K562 (cell line): ENCODE results near the gene ITPRIP. TPM values are rescaled to one million over a fixed set of nuclear protein-coding genes. Genes with fewer than 3 reads are reported as not detected.

Experiments
- ATAC-seq: fragments of 200-7000 bp; cut with Tn5 transposase; 3 replicates; pipeline ENCODE4 v1.9.1; 2020; ENCODE audit warnings: moderate library complexity
- BruUV-seq: library from RNA; stranded (reverse); fragments of 400-500 nt; replicated peaks from 2 replicates; lab custom pipeline; 2021; lab: Mats Ljungman, UMichigan
- CTCF ChIA-PET: fragments of 300-600 bp; formaldehyde crosslinking; extraction: SDS; loops from one replicate; lab custom pipeline; 2021; ENCODE audit warnings: low intra/inter-chr PET ratio; lab: Yijun Ruan, JAX
- POLR2A ChIA-PET: fragments of 300-600, 350-650 bp; sonication (Branson Sonifier 250); formaldehyde crosslinking; extraction: SDS; loops from one replicate; lab custom pipeline; 2021; ENCODE audit warnings: antibody characterized with exemption, inconsistent platforms; lab: Yijun Ruan, JAX
- DNase-seq, 4 experiments: peaks; one replicate each; pipeline versions ENCODE4 v3.0.0 to v3.0.0-alpha.2; 2011 to 2018; ENCODE audit warnings: low spot score in 3 of 4, mixed read lengths in 3 of 4; ENCODE audit errors: extremely low read depth in 1 of 4
- FAIRE-seq: peaks from 2 replicates; lab custom pipeline; 2011; peaks lifted over from hg19 to GRCh38; lab: Jason Lieb, UNC
- H2AFZ ChIP-seq: 2 replicates; pipeline ENCODE4 v1.6.0; 2011; ENCODE audit warnings: low read depth, low read length, control low read depth, inconsistent platforms
- H3K27ac ChIP-seq: fragments of 200-600 bp; 3 replicates; pipeline ENCODE4 v1.8.0; 2011; ENCODE audit warnings: low read depth, mild to moderate bottlenecking, control low read depth, inconsistent platforms, low read length, moderate library complexity, mixed read lengths; ENCODE audit errors: extremely low read depth
- H3K27me3 ChIP-seq, 2 experiments: fragments of 300-600 bp in 1 of 2; 2 replicates in 1 of 2; 3 replicates in 1 of 2; pipeline versions ENCODE4 v1.6.0 to v1.8.0; 2011; ENCODE audit warnings: inconsistent platforms in 2 of 2, low read length in 2 of 2, mild to moderate bottlenecking in 1 of 2, mixed read lengths in 1 of 2, moderate library complexity in 1 of 2; ENCODE audit not compliant: control insufficient read depth in 2 of 2, insufficient read depth in 2 of 2
- H3K36me3 ChIP-seq: fragments of 300-600 bp; 3 replicates; pipeline ENCODE4 v1.8.0; 2011; ENCODE audit warnings: mild to moderate bottlenecking, low read length, inconsistent platforms; ENCODE audit not compliant: control insufficient read depth, insufficient read depth
- H3K4me1 ChIP-seq, 2 experiments: fragments of 200-600 bp in 1 of 2; replicated peaks in 1 of 2; 2 replicates in 1 of 2; 3 replicates in 1 of 2; pipeline versions ENCODE4 v1.5.1 to v1.8.0; 2011; ENCODE audit warnings: inconsistent platforms in 2 of 2, low read length in 2 of 2, mild to moderate bottlenecking in 1 of 2, mixed read lengths in 1 of 2, moderate library complexity in 1 of 2; ENCODE audit not compliant: control insufficient read depth in 2 of 2, insufficient read depth in 2 of 2
- H3K4me2 ChIP-seq: 2 replicates; pipeline ENCODE4 v1.6.1; 2011; ENCODE audit warnings: low read length, control low read depth, inconsistent platforms, mixed read lengths; ENCODE audit not compliant: insufficient read depth
- H3K4me3 ChIP-seq: fragments of 200-600 bp; sonication (generic), shearing (Covaris generic); 2 replicates; pipeline ENCODE4 v1.5.1; 2016; ENCODE audit warnings: control low read depth, inconsistent platforms
- H3K79me2 ChIP-seq: fragments of 200-600 bp; 3 replicates; pipeline ENCODE4 v1.8.0; 2011; ENCODE audit warnings: low read length, inconsistent platforms; ENCODE audit not compliant: control insufficient read depth, insufficient read depth
- H3K9ac ChIP-seq, 2 experiments: 2 replicates each; pipeline versions ENCODE4 v1.6.0 to v1.6.1; 2011; ENCODE audit warnings: low read depth in 2 of 2, low read length in 2 of 2, control low read depth in 1 of 2, inconsistent platforms in 1 of 2, mild to moderate bottlenecking in 1 of 2, mixed read lengths in 1 of 2; ENCODE audit not compliant: insufficient read depth in 1 of 2
- H3K9me1 ChIP-seq: one replicate; pipeline ENCODE4 v1.6.0; 2011; ENCODE audit warnings: inconsistent platforms, mild to moderate bottlenecking, low read length, moderate library complexity; ENCODE audit not compliant: control insufficient read depth, insufficient read depth
- H3K9me3 ChIP-seq: replicated peaks from 2 replicates; pipeline ENCODE4 v1.5.1; 2011; ENCODE audit warnings: low read depth, low read length, inconsistent platforms; ENCODE audit not compliant: control insufficient read depth, insufficient read depth
- H4K20me1 ChIP-seq: replicated peaks from 2 replicates; pipeline ENCODE4 v1.6.1; 2011; ENCODE audit warnings: low read length, inconsistent platforms, mixed read lengths; ENCODE audit not compliant: control insufficient read depth, insufficient read depth
- C11orf30 ChIP-seq: fragments of 450-650 bp; IDR thresholded peaks from 2 replicates; pipeline ENCODE4 v1.6.1; 2016; ENCODE audit warnings: low read depth, mild to moderate bottlenecking
- CHD4 ChIP-seq: fragments of 200-600 bp; sonication (generic); IDR thresholded peaks from 3 replicates; pipeline ENCODE4 v1.6.1; 2012; ENCODE audit warnings: low read depth, mild to moderate bottlenecking, mixed read lengths, low read length, inconsistent platforms; ENCODE audit not compliant: insufficient read depth, insufficient replicate concordance, poor library complexity, severe bottlenecking
- E2F4 ChIP-seq: sonication (generic); formaldehyde crosslinking; IDR thresholded peaks from 2 replicates; pipeline ENCODE4 v1.8.0; 2022; ENCODE audit warnings: mild to moderate bottlenecking, low read depth, missing genetic modification reagents
- E2F5 ChIP-seq: sonication (generic); formaldehyde crosslinking; IDR thresholded peaks from 2 replicates; pipeline ENCODE4 v1.8.0; 2022; ENCODE audit warnings: mild to moderate bottlenecking, missing genetic modification reagents
- MAFF ChIP-seq: IDR thresholded peaks from 2 replicates; pipeline ENCODE4 v1.6.1; 2012; ENCODE audit warnings: low read length, improper control_type of control experiment
- POLR2B ChIP-seq: fragments of 450-650 bp; IDR thresholded peaks from 2 replicates; pipeline ENCODE4 v1.6.1; 2018; ENCODE audit warnings: low read depth; ENCODE audit not compliant: partially characterized antibody
- PPARD ChIP-seq: fragments of 250-450 bp; sonication (Bioruptor Pico); IDR thresholded peaks from 2 replicates; pipeline ENCODE4 v1.8.0; 2022; ENCODE audit warnings: inconsistent platforms, mild to moderate bottlenecking, moderate library complexity
- TEAD1 ChIP-seq, 2 experiments: fragments of 450-650 bp in 1 of 2; sonication (generic) in 1 of 2; formaldehyde crosslinking; IDR thresholded peaks; 2 replicates each; pipeline versions ENCODE4 v1.4.0 to v1.8.0; 2020 to 2022; ENCODE audit warnings: mild to moderate bottlenecking in 2 of 2, missing genetic modification reagents in 1 of 2
- ZNF316 ChIP-seq: fragments of 450-650 bp; IDR thresholded peaks from 2 replicates; pipeline ENCODE4 v1.6.1; 2016
- WGBS: fragments of 100-300 bp; shearing (Covaris generic); methylation state at CpG from one replicate; pipeline ENCODE4 v1.1.6; 2016; ENCODE audit warnings: low coverage, mixed read lengths; ENCODE audit not compliant: insufficient coverage; ENCODE audit errors: missing lambda C conversion rate; 5-methylcytosine and 5-hydroxymethylcytosine counted together
- in situ Hi-C: fragments of 300-500 bp; cut with MboI; formaldehyde crosslinking; loops from 4 replicates; pipeline ENCODE4 v1.15.0; 2018; ENCODE audit warnings: inconsistent platforms, mixed read lengths
- intact Hi-C: fragments of 100-400 bp; cut with micrococcal nuclease; formaldehyde crosslinking; loops from 2 replicates; pipeline ENCODE4 v1.14.2; 2022
- polyA plus RNA-seq, 8 experiments: library from polyadenylated mRNA; depleted of rRNA in 4 of 8; stranded (reverse) in 5 of 8; unstranded in 3 of 8; fragments of >200 nt; fragmentation: Nextera tagmentation in 2 of 8; fragmentation: Illumina TruSeq in 1 of 8; extraction: Ambion mirVana in 2 of 8; extraction: Trizol in 1 of 8; gene quantifications; 2 replicates each; pipeline versions ENCODE4 v1.2.1 to v1.2.3, GENCODE V29; 2011 to 2014; ENCODE audit warnings: inconsistent platforms in 1 of 8, missing spikeins in 1 of 8
- total RNA-seq, 7 experiments: library from RNA; depleted of rRNA in 6 of 7; stranded (reverse); fragments of >200 nt in 6 of 7; fragmentation: Illumina TruSeq in 2 of 7; extraction: Trizol in 2 of 7; gene quantifications; 2 replicates each; pipeline versions ENCODE4 v1.2.1 to v1.2.3, GENCODE V29; 2011 to 2021; ENCODE audit warnings: low replicate concordance in 1 of 7

The ITPRIP gene
- total and polyA plus RNA-seq, 9 of the 15 experiments (the other 6 are each of a cell fraction or from before 2014, with no cell fraction given): 4.4 to 28.5 (median 10.9) TPM

- TF ChIP-seq E2F5 (CRISPR knock-in tag) (no peak), CHD4 (no peak), E2F4 (CRISPR knock-in tag) (no peak), POLR2B (no peak), TEAD1 (CRISPR knock-in tag; IDR thresholded peaks at IDR 0.05) (no peak)
These were observed 60.5 kb downstream of the ITPRIP start (continued) for GRCh38 chr10:104277785-104278184.

GRCh38 chr10:104276192-104276591 lies 62.1 kb downstream of the ITPRIP start:
- in situ Hi-C loops (no loop called here), intact Hi-C loops (no loop called here)
- H2AFZ ChIP-seq: no peak overlapping the region
- no peaks in the 10 kb centered on the region for H3K36me3 ChIP-seq
- BruUV-seq: no TSS peak
- POLR2A ChIA-PET: interaction anchor here (0.8 to 1.4 kb wide), 4 partner anchors 9 to 212 kb away, joined by 3 to 4 read pairs (median 4); partner anchors contain the start of gene CFAP58
- ATAC-seq: no peak
- no peak overlapping the region for H3K4me3 ChIP-seq
- no peaks in the 10 kb centered on the region for H3K27me3 ChIP-seq
- H3K9me3 ChIP-seq: no peaks in the 10 kb centered on the region
- H3K27ac ChIP-seq: no peak overlapping the region
- TF ChIP-seq C11orf30 (0 out of 2 replicates have a peak, but pooled peaks have one; percentile 11), ZNF316 (0 out of 2 replicates have a peak, but pooled peaks have one; percentile 21), MAFF (0 out of 2 replicates have a peak, but pooled peaks have one; percentile 36), PPARD (CRISPR knock-in tag) (no peak)
- TF ChIP-seq, all 486 proteins: peak for 3
- Histone ChIP-seq H3K9me1 (no peaks in the 10 kb centered on the region), H3K4me2 (no peak overlapping the region), H3K4me1 (peaks cover 7 to 8% of the 10 kb centered on the region in 2 experiments), H3K79me2 (no peaks in the 10 kb centered on the region), H4K20me1 (no peaks in the 10 kb centered on the region), H3K9ac (no peak overlapping the region)
- no peak for FAIRE-seq
- WGBS: 10% methylated on average over 1 of the region's 1 CpG
- no peak for DNase-seq
- CTCF ChIA-PET: no interaction called here
